Heart left ventricle (tissue), 16 donors: ENCODE data around the gene KRT5. TPM values are rescaled to one million over a fixed set of nuclear protein-coding genes. Genes with fewer than 3 reads are reported as not detected.

Source experiments
- ATAC-seq, 4 donors: fragments of 200-7000 bp; cut with Tn5 transposase; one replicate each; pipeline ENCODE4 v1.9.1; 2020 to 2022; ENCODE audit warnings: moderate library complexity in 4 of 4, mild to moderate bottlenecking in 3 of 4, moderate number of reproducible peaks in 1 of 4
- DNase-seq, 5 donors: peaks; one replicate each; pipeline ENCODE4 v3.0.0-alpha.2; 2020
- H3K27ac ChIP-seq, 12 donors: fragments of 200-600 bp; sonication (generic) in 4 of 12; one replicate each; pipeline versions ENCODE4 v1.5.0 to v1.8.0; 2016 to 2022; ENCODE audit warnings: mild to moderate bottlenecking in 2 of 12
- H3K27me3 ChIP-seq, 9 donors: fragments of 200-600 bp; sonication (generic) in 2 of 9; one replicate each; pipeline versions ENCODE4 v1.5.1 to v1.8.0; 2016 to 2022; ENCODE audit warnings: mild to moderate bottlenecking in 3 of 9
- H3K36me3 ChIP-seq, 9 donors: fragments of 200-600 bp; sonication (generic) in 2 of 9; one replicate each; pipeline versions ENCODE4 v1.5.0 to v1.8.0; 2018 to 2022; ENCODE audit warnings: mild to moderate bottlenecking in 2 of 9
- H3K4me1 ChIP-seq, 12 donors: fragments of 200-600 bp; sonication (generic) in 4 of 12; one replicate each; pipeline versions ENCODE4 v1.5.0 to v1.8.0; 2016 to 2022; ENCODE audit warnings: mild to moderate bottlenecking in 3 of 12
- H3K4me3 ChIP-seq, 12 donors: fragments of 200-600 bp; sonication (generic) in 4 of 12; one replicate each; pipeline versions ENCODE4 v1.5.0 to v1.8.0; 2017 to 2022; ENCODE audit warnings: mild to moderate bottlenecking in 9 of 12, moderate library complexity in 4 of 12
- H3K9me3 ChIP-seq, 12 donors: fragments of 200-600 bp; sonication (generic) in 4 of 12; one replicate each; pipeline versions ENCODE4 v1.5.0 to v1.8.0; 2016 to 2022; ENCODE audit warnings: mild to moderate bottlenecking in 1 of 12
- CTCF ChIP-seq, 12 donors: fragments of 200-600 bp; sonication (generic) in 4 of 12; IDR thresholded peaks; one replicate each; pipeline versions ENCODE4 v1.5.0 to v1.8.0; 2018 to 2022; ENCODE audit warnings: antibody characterized with exemption in 12 of 12, mild to moderate bottlenecking in 5 of 12
- POLR2A ChIP-seq, 2 donors: fragments of 450-650 bp; IDR thresholded peaks; one replicate each; pipeline ENCODE4 v1.6.1; 2017; ENCODE audit warnings: antibody characterized with exemption in 2 of 2, mild to moderate bottlenecking in 2 of 2, moderate library complexity in 2 of 2
- WGBS, 4 donors: extraction: QIAGEN DNeasy Blood & Tissue Kit in 2 of 4; methylation state at CpG; one replicate each; pipeline versions ENCODE4 v1.1.5 to v1.1.7; 2013 to 2018; 5-methylcytosine and 5-hydroxymethylcytosine counted together
- intact Hi-C, 10 donors: fragments of 100-400 bp; cut with DNase I; formaldehyde crosslinking; loops; one replicate each; pipeline versions ENCODE4 v1.11.1 to v1.14.2; 2022
- polyA plus RNA-seq, 2 donors: library from polyadenylated mRNA; stranded (reverse); fragments of 200-250 nt; gene quantifications; one replicate each; pipeline ENCODE4 v1.2.3, GENCODE V29; 2013
- total RNA-seq, 9 donors: library from RNA; depleted of rRNA in 2 of 9; stranded (reverse); fragments of >200 nt in 2 of 9; fragmentation: NEBNext Ultra II Directional in 3 of 9; extraction: Animal tissue kit (Norgen Biotek cat#: 25700) in 3 of 9; gene quantifications; one replicate each; pipeline versions ENCODE4 v1.1.0 to v1.2.4, GENCODE V29; 2016 to 2023
- donor health status: ischemic (EF 13 %, LVEDD 7.1; RV severe dilation, severe dysfunction).
- donor health status: healthy with polysubstance abuse.
- donor health status: DM: no; HTN: yes; CAD: no.
- donor health status: DM: no; HTN: no; CAD: no.
- donor health status: ischemic (EF 25% LVEDD 6.9; RV normal size, moderate dysfunction).
- donor health status: ischemic (EF 25% LVEDD 5.7; RV mildly dilated, moderate dysfunction).
- donor health status: healthy.
- donor health status: DM: yes; HTN: yes; CAD: no.
- donor health status: ischemic (EF 35%, LVEDD 5.7; RV mildly dilated, moderate dysfunction).
- donor health status: nonischemic (EF 11% LVEDD 7.7; RV severe dilation, severe dysfunction).
- donor health status: DM: yes; HTN: yes; CAD: no.
- donor health status: PGD.
- donor health status: ischemic (EF 29% LVEDD 5.4; RV normal size, mild dysfunction).
- donor health status: nonischemic (EF 23%, LVEDD 6.1; RV moderate dilation, normal function).

Gene KRT5
- total and polyA plus RNA-seq, 11 donors, result 0.40 to 3.4 TPM; not detected in 9

GRCh38 chr12:52537101-52537500 lies 16.9 kb upstream of the KRT5 start:
- DNase-seq (no peak), ATAC-seq (no peak)
- Histone ChIP-seq H3K27ac (no peak overlapping the region), H3K36me3 (no peaks in the 10 kb centered on the region), H3K27me3 (peaks cover 0 to 3% (median 0%) of the 10 kb centered on the region in 9 donors), H3K4me1 (no peaks in the 10 kb centered on the region), H3K4me3 (no peak overlapping the region), H3K9me3 (no peaks in the 10 kb centered on the region)
- intact Hi-C loops, result no loop called here
- TF ChIP-seq POLR2A (IDR thresholded peaks at IDR 0.05), result no peak
- no peak for TF ChIP-seq CTCF (IDR thresholded peaks at IDR 0.05)
- 57 to 64% (median 61%) methylated on average over 3 of the region's 3 CpGs for WGBS, 4 donors

GRCh38 chr12:52535574-52535973 lies 15.4 kb upstream of the KRT5 start:
- Histone ChIP-seq H3K36me3 (no peaks in the 10 kb centered on the region), H3K27ac (no peak overlapping the region), H3K27me3 (peaks cover 0 to 3% (median 0%) of the 10 kb centered on the region in 9 donors), H3K4me1 (no peaks in the 10 kb centered on the region), H3K9me3 (no peaks in the 10 kb centered on the region), H3K4me3 (no peak overlapping the region)
- TF ChIP-seq CTCF (IDR thresholded peaks at IDR 0.05), result no peak
- no peak for TF ChIP-seq POLR2A (IDR thresholded peaks at IDR 0.05)
- 2 to 80% (median 45%) methylated on average over 1 of the region's 1 CpG for WGBS, 4 donors
- DNase-seq (no peak), ATAC-seq (no peak)
- intact Hi-C loops, result no loop called here

GRCh38 chr12:52534482-52534881 lies 14.3 kb upstream of the KRT5 start:
- WGBS, 4 donors, result 77 to 90% (median 85%) methylated on average over 5 of the region's 5 CpGs
- no peak overlapping the region for H3K27ac ChIP-seq
- DNase-seq, result no peak
- intact Hi-C loops, result no loop called here
- no peak for ATAC-seq
- peaks cover 0 to 3% (median 0%) of the 10 kb centered on the region in 9 donors for H3K27me3 ChIP-seq
- H3K4me3 ChIP-seq, result no peak overlapping the region
- no peaks in the 10 kb centered on the region for H3K4me1 ChIP-seq
- H3K9me3 ChIP-seq, result no peaks in the 10 kb centered on the region
- no peak for TF ChIP-seq POLR2A (IDR thresholded peaks at IDR 0.05)
- TF ChIP-seq CTCF (IDR thresholded peaks at IDR 0.05), result no peak
- no peaks in the 10 kb centered on the region for H3K36me3 ChIP-seq

- 76 to 81% (median 79%) methylated on average over 9 to 10 of the region's 10 CpGs for WGBS, 4 donors
Measured at GRCh38 chr12:52533686-52534470, 13.7 kb upstream of the KRT5 start.

More at GRCh38 chr12:52533686-52534470, 13.7 kb upstream of the KRT5 start:
- Histone ChIP-seq H3K4me1 (no peaks in the 10 kb centered on the region), H3K9me3 (no peaks in the 10 kb centered on the region), H3K27ac (no peak overlapping the region), H3K27me3 (peaks cover 0 to 3% (median 0%) of the 10 kb centered on the region in 9 donors), H3K36me3 (no peaks in the 10 kb centered on the region), H3K4me3 (no peak overlapping the region)
- no peak for ATAC-seq
- no peak for DNase-seq
- intact Hi-C loops, result no loop called here
- no peak for TF ChIP-seq CTCF (IDR thresholded peaks at IDR 0.05)
- no peak for TF ChIP-seq POLR2A (IDR thresholded peaks at IDR 0.05)
